HG03060 (cell line): Measurements from ENCODE around the gene CDK5RAP1.
"Not testable (repeated sequence)": the region's sequence is repeated elsewhere in the genome, so short reads cannot be mapped to it uniquely, and the experiment has no call there.

Experiments used
- ATAC-seq: cut with Tn5 transposase; IDR thresholded peaks from one replicate; pipeline ENCODE4 v1.9.1; 2021; ENCODE audit warnings: low read depth, moderate number of reproducible peaks; ENCODE audit not compliant: unreplicated experiment

The CDK5RAP1 gene

DNA sequence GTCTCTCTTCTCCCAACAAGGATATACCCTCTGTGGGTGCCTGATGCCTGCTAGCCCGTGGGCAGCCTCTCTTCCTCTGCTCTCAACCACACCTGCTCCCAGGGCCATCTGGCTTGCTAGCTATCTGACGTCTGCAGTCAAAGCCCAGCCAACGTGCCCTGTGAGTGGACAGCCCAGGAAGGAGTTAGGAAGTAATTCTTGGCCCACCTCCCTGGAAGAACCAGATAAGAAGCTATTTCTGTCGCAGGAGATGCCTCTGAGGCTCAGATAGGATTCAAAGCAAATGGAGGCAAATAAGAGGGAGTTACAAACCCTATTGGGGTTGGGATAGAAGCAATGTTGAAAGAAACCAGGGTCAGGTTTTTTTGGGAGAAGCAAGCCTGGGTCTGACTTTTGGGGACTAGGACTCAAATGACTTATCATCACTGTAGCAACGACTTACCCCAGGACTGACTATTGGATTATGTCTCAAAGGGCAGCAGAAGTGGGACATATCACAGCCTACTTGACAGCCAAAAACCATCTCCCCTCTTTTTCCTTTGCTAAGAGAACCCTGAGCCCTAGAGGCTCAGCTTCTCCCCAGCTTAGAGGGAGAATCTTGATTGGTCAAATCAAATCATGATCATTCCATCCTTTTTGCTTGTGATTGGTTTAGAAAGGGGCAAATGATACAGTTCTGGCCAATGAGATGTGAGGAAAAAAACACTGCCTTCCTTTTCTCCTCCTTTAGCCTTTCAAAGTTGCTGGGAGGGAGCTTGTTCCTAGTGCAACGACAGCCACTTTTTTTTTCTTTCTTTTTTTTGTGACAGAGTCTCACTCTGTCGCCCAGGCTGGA lies 18.0 kb upstream of the CDK5RAP1 start:
- ATAC-seq = no peak

DNA sequence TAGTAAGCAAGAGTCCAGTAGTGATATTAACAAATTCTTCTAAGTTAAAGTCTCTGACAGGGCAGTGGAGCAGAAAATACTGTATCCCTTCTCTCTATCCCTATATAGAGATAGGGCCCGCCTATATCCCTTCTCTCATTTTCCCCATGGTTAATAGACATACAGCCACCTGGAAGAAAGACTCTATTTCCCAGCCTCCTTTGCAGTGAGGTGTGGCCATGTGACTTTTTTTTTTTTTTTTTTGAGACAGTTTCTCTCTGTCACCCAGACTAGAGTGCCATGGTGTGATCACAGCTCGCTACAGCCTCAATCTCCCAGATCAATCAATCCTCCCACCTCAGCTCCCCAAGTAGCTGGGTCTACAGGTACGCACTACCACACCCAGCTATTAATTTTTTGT lies 16.7 kb upstream of the CDK5RAP1 start:
- ATAC-seq = no peak

DNA sequence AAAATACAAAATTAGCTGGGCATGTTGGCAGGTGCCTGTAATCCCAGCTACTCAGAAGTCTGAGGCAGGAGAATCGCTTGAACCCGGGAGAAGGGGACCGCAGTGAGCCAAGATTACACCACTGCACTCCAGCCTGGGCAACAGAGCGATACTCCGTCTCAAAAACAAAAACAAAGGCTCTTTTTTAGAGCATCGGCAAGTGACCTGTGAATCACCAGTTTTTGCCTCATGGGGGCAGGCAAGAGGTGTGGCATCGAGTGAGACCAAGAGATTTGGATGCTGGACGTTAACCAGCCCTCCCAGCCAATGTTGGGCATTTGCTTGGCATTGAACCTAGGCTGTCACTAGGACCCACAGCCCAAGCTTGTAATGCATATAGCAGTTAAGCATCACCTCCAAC lies 14.6 kb upstream of the CDK5RAP1 start:
- ATAC-seq = no peak

DNA sequence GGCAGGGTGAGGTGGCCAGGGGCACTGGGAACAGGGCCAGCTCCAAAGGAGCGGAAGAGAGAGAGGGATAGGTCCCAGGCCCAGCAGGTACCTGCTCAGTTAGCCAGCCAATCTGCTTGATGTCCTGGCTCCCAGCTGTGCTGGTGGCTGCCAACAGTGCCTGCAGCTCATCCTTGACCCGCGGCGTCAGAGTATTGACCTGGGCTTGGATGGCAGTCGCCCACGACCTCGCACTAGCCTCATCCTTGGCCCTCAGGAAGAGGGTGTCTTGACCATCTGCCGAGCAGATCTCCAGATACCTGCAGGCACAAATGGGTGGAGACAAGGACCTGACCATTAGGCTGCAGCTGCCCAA lies 11.1 kb upstream of the CDK5RAP1 start:
- ATAC-seq = no peak

DNA sequence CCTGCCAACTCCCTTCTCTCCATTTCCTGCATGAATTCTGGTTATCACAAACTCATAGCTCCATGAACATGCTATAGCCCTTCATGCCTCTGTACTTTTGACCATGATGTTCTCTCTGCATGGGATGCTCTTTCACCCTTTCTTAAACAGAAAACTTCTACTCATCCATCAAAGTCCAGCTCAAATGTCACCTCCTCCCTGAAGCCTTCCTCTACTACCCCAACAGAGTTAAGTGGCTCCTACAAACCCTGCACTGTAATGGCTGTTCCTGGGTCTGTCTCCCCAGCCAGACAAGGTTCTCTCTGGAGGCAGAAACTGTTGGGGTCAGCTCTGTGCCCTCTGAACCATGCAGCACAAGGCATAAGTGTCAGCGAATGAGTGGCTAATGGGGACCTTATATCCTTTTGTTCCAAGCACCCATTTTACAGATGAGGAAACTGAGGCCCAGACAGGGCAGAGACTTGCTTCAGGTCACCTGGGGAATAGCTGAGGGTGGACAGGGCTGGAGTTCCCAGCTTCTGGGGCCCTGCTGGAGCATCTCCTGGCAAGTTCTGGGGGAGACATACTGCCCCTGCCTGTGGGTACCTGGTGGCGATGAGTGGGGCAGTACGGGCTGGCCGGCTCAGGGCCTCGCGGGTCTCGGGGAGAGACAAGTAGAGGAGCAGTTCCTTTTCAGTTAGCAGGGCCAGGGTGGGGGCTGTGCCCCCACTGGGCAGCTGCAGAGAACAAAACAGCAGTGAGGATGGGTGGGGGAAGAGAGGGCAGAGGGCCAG lies 10.6 kb upstream of the CDK5RAP1 start:
- ATAC-seq = no peak

DNA sequence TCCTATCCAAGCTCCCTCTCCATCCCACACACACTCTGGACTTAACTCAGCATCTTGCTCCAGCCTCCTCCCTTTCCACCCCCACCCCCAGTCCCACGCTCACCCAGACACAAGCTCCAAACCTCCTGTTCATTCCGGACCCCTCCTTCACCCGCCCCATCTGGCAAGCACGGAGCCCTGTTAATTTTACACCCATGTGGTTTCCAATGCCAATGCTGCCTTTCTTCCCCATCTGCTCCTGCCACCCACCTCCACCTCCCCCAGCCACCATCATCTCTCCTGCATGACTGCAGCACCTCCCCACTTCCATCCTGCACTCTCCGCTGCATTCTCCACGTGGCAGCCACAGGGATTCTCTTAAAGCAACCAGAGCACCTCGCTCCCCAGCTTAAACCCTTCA lies 9.9 kb upstream of the CDK5RAP1 start:
- no peak for ATAC-seq

DNA sequence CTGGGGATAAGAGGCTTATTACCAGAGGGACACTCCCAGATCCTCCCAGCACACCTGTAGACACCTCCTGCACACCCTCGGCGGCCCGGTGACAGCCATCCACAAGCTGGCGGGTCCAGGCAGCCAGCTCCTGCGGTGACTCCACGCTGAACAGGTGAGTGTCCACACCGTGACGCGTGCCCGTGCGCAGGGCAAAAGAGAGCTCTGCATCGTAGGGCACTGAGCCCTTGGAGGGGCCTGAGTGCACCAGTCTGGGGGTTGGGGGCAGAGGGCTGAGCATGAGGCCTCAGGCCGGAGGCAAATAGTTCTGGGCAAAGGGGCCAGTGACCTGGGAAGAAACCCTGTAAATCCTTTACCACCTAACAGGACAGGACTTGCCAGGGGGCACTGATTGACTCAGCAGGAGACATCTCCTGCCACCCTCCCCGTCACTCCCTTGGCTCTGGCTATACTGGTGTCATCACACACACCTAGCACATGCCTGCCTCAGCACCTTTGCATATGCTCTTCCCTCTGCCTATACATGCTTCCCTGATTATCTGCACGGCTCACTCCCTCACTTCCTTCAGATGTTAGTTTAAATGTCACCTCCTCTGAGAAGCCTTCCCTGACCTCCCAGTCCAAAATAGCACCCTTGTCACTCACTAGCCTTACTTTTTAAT lies 8.9 kb upstream of the CDK5RAP1 start:
- ATAC-seq = no peak

DNA sequence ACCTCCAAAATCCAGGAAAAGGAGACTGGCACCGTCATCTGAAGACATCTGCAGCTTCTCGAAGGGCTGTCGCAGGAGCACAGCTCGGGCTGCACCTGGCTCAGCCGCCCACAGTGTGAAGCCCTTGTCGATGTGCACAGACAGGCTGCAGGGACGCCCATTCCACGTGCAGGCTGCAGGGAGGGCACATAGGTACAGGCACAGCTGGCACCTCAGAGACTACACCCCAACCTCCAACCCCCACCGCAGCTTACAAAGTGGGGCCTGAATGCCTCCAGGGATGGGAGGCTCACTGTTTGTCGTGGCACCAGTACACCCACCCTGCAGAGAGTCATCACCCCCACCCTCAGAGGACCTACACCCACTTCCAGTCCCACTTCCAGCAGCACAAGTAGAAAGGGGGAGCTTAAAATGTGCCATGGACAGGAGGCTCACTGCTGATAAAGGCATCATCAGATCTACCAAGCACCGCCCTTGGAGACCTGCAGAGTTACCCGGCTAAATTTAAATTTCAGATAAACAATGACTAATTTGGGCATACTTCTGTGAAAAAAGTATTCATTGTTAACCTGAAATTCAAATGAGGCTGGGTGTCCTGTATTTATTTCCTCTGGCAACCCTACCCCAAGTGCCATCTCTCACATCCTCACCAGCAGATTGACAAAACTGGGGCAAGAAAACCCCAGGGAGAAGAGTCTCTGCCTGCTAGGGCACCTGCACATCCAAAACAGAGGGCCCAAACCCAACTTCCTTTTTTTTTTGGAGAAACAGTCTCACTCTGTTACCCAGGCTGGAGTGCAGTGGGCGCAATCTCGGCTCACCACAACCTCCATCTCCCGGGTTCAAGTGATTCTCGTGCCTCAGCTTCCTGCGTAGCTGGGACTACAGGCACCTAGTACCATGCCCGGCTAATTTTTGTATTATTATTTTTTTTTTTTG lies 7.7 kb upstream of the CDK5RAP1 start:
- ATAC-seq = no peak

DNA sequence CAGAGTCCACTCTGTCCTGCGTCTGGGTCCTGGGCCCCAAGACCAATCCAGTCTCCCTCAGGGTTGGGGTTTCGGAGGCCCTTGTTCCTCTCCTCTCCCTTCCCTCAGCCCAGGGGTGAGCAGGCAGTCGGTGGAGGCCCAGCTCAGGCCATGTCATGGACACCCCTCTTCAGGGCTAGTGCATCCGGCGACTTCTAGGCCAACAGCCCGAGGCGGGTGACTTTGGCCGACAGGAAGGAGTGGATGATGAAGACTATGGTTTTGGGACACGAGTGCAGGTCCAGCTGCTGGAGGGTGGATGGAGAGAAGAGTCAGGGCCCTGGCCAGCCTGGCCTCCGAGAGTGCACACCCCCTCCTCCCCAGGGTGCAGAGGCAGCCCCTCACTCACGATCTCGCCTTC lies 7.0 kb upstream of the CDK5RAP1 start:
- ATAC-seq = no peak

DNA sequence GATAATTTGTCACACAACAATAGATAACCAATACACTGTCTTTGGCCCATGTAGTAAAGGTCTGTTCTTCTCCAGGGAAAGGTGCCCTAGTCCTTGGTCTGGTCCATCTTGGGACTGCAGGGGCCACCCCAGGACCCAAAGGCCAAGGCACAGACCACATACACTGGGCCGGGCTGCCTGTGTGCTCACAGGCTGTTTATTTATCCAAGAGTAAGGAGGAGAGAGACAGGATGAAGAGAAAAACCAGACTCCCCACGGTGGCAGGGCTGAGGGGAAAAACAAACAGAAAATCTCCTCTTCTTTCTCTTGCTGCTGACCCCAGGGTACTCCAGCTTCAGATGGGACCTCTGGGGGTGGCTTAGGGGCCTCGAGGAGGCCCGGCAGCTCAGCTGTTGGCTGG lies 6.5 kb upstream of the CDK5RAP1 start:
- ATAC-seq = no peak

DNA sequence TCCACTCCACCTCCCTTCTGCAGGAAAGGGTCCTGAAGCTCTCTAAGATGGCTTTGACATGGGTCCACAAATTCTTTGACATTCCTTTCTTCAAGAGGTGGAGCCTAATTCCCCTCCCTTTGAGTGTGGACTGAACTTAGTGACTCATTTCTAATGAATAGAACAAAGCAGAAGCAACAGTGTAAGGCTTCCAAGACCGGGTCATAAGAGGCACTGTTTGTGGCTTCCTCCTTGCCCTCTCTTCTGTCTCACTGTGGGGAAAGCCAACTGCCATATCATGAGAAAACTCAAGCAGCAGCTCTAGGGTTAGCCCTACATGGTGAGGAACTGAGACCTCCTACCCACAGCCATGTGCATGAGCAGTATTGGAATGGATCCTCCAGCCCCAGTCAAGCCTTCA lies 5.9 kb upstream of the CDK5RAP1 start:
- ATAC-seq = no peak

DNA sequence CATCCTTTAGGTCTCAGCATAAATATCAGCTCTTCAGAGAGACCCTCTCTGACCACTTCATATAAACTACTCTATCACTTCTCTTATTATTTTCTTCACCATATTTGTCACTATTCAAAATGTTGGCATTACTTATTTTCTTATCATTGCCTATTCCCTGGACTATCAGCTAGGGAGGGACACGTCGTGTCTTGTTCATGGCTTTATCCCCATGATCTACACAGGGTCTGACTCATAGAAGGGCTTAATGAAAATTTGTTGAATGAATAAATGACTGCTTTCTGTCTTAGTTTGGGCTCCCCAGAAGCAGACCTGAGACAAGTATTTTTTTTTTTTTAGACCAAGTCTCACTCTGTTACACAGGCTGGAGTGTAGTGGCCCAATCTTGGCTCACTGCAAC lies 3.0 kb upstream of the CDK5RAP1 start:
- ATAC-seq = no peak

DNA sequence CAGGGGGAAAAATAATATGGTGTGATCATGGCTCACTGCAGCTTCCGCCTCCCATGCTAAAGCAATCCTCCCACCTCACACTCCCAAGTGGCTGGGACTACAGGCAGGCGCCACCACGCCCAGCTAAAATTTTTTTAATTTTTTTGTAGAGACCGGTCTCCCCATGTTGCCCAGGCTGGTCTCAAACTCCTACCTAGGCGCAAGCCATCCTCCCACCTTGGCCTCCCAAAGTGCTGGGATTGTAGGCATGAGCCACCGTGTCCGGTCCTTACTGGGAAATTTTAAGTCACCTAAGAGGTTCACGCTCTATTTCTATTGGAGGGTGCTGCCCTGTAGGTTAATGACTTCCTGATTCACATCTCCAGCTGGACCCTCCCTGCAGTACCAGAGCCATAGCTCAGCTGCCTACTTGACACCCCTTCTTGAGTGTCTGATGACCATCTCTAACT lies 626 bp upstream of the CDK5RAP1 start:
- ATAC-seq = no peak

DNA sequence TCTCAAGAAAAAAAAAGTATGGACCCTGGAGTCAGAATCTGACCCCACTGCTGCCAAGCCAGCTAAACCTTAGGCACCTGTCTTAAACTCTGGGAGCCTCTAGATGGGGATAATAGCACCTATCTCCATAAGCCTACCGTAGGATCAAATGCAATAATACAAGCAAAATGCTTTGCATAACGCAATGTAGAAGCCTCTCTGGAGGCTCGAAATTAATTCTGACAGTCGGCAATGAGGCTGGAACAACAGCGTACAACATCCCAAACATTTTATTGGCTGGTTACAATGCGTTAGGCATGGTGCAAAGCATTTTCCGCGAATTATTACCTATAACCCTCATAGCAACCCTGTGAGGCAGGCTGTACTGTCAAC lies 521 bp downstream of the CDK5RAP1 start:
- no peak for ATAC-seq

DNA sequence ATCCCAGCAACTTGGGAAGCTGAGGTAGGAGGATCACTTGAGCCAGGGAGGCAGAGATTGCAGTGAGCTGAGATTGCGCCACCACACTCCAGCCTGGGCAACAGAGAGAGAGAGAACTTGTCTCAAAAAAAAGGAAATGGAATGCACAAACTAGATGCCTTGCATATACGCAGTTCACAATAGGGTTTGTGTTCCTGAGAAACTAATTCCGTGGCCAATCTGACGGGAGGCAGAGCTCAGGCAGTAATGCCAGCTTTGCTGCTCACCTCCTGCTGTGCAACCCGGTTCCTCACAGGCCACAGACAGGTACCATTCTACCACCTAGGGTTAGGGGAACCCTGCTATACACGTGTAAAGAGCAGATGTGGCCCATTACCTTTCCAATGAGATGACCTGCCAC lies 1.4 kb downstream of the CDK5RAP1 start:
- ATAC-seq = no peak

DNA sequence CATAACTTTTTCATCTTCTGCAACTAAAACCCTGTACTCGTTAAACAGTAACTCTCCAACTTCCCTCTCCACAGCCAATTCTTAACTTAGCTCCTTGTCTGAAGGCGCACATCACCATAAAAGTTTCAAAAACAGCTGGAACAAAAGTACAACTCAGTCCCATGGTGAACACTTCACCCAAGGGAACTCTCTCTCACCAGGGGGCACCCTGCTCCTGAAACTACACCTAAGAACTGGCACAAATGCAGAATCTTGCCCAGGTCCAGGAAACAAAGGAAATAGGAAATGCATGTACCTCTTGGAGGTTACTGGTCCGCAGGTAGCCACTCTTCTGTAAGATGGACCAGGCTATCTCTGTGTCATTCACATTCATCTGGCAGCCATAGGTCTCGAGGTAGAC lies 6.6 kb downstream of the CDK5RAP1 start:
- ATAC-seq = no peak

DNA sequence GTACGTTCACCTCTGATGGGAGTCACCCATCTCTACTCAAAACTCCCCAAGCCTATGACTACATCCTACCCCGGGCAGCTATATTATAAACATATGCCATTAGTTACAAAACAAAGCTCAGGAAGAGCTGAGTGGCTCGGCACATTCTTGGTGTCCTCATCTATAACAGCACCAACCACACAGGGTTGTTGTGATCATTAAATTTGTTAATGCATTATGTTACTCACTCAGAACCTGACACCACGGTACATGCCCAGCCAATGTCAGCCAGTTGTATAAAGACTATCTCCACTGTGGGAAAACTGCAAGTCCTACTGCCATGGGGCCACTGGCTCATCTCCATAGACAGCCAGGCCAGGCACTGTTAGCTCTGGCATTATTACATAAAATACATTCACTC lies 7.7 kb downstream of the CDK5RAP1 start:
- ATAC-seq = no peak

DNA sequence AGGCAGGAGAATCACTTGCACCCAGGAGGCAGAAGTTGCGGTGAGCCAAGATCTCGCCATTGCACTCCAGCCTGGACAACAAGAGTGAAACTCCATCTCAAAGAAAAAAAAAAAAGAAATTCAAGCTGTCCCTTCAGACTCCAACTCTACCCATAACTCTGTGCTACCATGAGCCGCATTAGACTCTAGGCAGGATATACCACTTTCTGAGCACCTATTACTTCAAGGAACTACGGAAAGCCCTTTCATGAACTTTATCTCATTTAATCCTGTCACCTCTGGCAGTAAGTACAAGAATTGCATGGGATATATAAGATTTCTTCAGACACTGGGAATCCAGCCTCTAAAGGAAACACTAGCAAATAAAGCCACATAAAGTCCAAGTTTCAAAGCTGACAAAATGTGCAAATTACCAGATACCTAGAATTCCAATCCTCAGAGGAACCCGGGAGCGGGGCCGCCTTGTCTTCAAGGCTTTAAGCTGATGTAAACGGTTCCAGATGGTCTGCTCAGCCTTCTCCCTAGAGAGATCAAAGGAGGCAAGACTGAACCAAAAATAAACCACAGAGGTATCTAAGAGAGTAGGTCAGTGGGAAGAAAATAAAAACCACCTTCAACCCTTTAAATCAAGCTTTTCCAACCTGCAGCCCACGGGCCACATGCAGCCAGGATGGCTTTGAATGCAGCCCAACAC lies 9.4 kb downstream of the CDK5RAP1 start:
- no peak for ATAC-seq

DNA sequence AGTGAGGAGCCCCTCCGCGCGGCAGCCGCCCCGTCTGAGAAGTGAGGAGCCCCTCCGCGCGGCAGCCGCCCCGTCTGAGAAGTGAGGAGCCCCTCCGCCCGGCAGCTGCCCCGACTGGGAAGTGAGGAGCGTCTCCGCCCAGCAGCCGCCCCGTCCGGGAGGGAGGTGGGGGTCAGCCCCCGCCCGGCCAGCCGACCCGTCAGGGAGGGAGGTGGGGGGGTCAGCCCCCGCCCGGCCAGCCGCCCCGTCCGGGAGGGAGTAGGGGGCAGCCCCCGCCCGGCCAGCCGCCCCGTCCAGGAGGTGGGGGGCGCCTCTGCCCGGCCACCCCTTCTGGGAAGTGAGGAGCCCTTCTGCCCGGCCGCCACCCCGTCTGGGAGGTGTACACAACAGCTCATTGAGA lies 12.0 kb downstream of the CDK5RAP1 start:
- ATAC-seq = not testable (repeated sequence)

DNA sequence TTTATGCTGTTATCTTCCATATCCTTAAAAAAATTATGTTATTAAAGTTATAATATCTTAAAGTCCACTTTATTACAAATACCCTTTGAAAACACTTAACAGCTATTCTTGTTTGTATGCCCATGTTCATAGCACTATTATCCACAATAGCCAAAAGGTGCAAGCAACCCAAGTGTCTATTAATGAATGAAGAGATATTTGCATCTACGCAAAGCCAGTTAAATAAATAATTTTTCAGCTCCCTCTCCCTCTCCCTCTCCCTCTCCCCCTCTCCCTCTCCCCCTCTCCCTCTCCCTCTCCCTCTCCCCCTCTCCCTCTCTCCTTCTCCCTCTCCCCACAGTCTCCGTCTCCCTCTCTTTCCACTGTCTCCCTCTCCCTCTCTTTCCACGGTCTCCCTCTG lies 13.1 kb downstream of the CDK5RAP1 start:
- no peak for ATAC-seq
